CD4-positive, alpha-beta T cell treated with Interleukin-2 at 100 ng/mL for 4 hours (primary cell): Measurements from ENCODE around the gene GAB2.
"Not testable (repeated sequence)": the region's sequence is repeated elsewhere in the genome, so short reads cannot be mapped to it uniquely, and the experiment has no call there.

Source experiments
- DNase-seq: peaks from one replicate; pipeline ENCODE4 v3.0.0-alpha.2; 2020; ENCODE audit warnings: low spot score

The GAB2 gene

GRCh38 chr11:78187366-78188285 lies 230.0 kb downstream of the GAB2 start:
- DNase-seq: peak; percentile 71

- no peak for DNase-seq
Measured at GRCh38 chr11:78181185-78181584, 236.4 kb downstream of the GAB2 start.

GRCh38 chr11:78180751-78181150 lies 236.9 kb downstream of the GAB2 start:
- no peak for DNase-seq

- no peak for DNase-seq
Measured at GRCh38 chr11:78179459-78180071, 238.1 kb downstream of the GAB2 start.

- no peak for DNase-seq
Measured at GRCh38 chr11:78177216-78177615, 240.4 kb downstream of the GAB2 start.

GRCh38 chr11:78176605-78177141 lies 240.9 kb downstream of the GAB2 start:
- no peak for DNase-seq

- not testable (repeated sequence) for DNase-seq
Measured at GRCh38 chr11:78175862-78176261, 241.8 kb downstream of the GAB2 start.

- no peak for DNase-seq
Measured at GRCh38 chr11:78171951-78172350, 245.7 kb downstream of the GAB2 start.

GRCh38 chr11:78170874-78171549 lies 246.6 kb downstream of the GAB2 start:
- DNase-seq: no peak

GRCh38 chr11:78170413-78170812 lies 247.2 kb downstream of the GAB2 start:
- no peak for DNase-seq

GRCh38 chr11:78168539-78169477 lies 248.8 kb downstream of the GAB2 start:
- no peak for DNase-seq

GRCh38 chr11:78166855-78167469 lies 250.7 kb downstream of the GAB2 start:
- DNase-seq: no peak
